GM12878 (cell line): ENCODE data around the gene N4BP2. TPM values are rescaled to one million over a fixed set of nuclear protein-coding genes. Genes with fewer than 3 reads are reported as not detected.
A peak's percentile ranks its signal among the peaks of the same experiment; 100 is the strongest.

ENCODE experiments used
- ATF7 ChIP-seq: fragments of 450-650 bp; IDR thresholded peaks from 2 replicates; pipeline ENCODE4 v1.6.1; 2016; ENCODE audit warnings: low read depth, mild to moderate bottlenecking
- CBX3 ChIP-seq: fragments of 200-600 bp; sonication (generic); IDR thresholded peaks from 2 replicates; pipeline ENCODE4 v1.6.1; 2016; ENCODE audit warnings: low read depth, borderline replicate concordance
- CREB1 ChIP-seq: IDR thresholded peaks from 2 replicates; pipeline ENCODE4 v1.6.1; 2012; ENCODE audit warnings: low read depth, mild to moderate bottlenecking, inconsistent platforms
- EED ChIP-seq: sonication (generic); IDR thresholded peaks from 2 replicates; pipeline ENCODE4 v1.6.1; 2016; ENCODE audit warnings: antibody characterized with exemption, low read depth
- EP300 ChIP-seq, 2 experiments: fragments of 150-350 bp in 1 of 2; IDR thresholded peaks; 2 replicates each; pipeline ENCODE4 v1.6.1; 2011 to 2012; ENCODE audit warnings: low read depth in 2 of 2, low read length in 2 of 2, borderline replicate concordance in 1 of 2, improper control_type of control experiment in 1 of 2, inconsistent platforms in 1 of 2; ENCODE audit not compliant: control insufficient read depth in 1 of 2
- FOXM1 ChIP-seq: IDR thresholded peaks from 2 replicates; pipeline ENCODE4 v1.6.1; 2012; ENCODE audit warnings: low read depth, mild to moderate bottlenecking, inconsistent platforms, low read length, moderate library complexity
- KAT2A ChIP-seq: conservative IDR thresholded peaks from 2 replicates; pipeline ENCODE4 v1.6.1; 2011; ENCODE audit warnings: low read depth, low read length; ENCODE audit not compliant: control insufficient read depth
- MTA2 ChIP-seq: fragments of 450-650 bp; IDR thresholded peaks from 2 replicates; pipeline ENCODE4 v1.6.1; 2016; ENCODE audit warnings: low read depth, mild to moderate bottlenecking, moderate library complexity
- MXI1 ChIP-seq: fragments of 150-350 bp; IDR thresholded peaks from 2 replicates; pipeline ENCODE4 v1.6.1; 2011; ENCODE audit warnings: low read depth, mild to moderate bottlenecking, inconsistent platforms, low read length, improper control_type of control experiment
- NBN ChIP-seq: fragments of 450-650 bp; IDR thresholded peaks from 2 replicates; pipeline ENCODE4 v1.6.1; 2016
- NFYB ChIP-seq: IDR thresholded peaks from 2 replicates; pipeline ENCODE4 v1.6.1; 2011; ENCODE audit warnings: low read depth, mild to moderate bottlenecking, low read length, improper control_type of control experiment, moderate library complexity; ENCODE audit not compliant: insufficient read depth
- PML ChIP-seq: IDR thresholded peaks from 2 replicates; pipeline ENCODE4 v1.6.1; 2012; ENCODE audit warnings: low read length, inconsistent platforms
- POU2F2 ChIP-seq: IDR thresholded peaks from 3 replicates; pipeline ENCODE4 v1.6.1; 2011; ENCODE audit warnings: low read depth, mild to moderate bottlenecking, low read length, borderline replicate concordance
- RB1 ChIP-seq: fragments of 450-650 bp; formaldehyde crosslinking; IDR thresholded peaks from 2 replicates; pipeline ENCODE4 v1.6.1; 2017; ENCODE audit warnings: mild to moderate bottlenecking, borderline replicate concordance
- RCOR1 ChIP-seq: conservative IDR thresholded peaks from 2 replicates; pipeline ENCODE4 v1.6.1; 2012; ENCODE audit warnings: low read depth, low read length, improper control_type of control experiment
- SIX5 ChIP-seq: IDR thresholded peaks from 2 replicates; pipeline ENCODE4 v1.6.1; 2011; ENCODE audit warnings: mild to moderate bottlenecking, low read depth, low read length, moderate library complexity; ENCODE audit not compliant: severe bottlenecking
- SPI1 ChIP-seq: IDR thresholded peaks from 2 replicates; pipeline ENCODE4 v1.6.1; 2011; ENCODE audit warnings: low read depth, mild to moderate bottlenecking, low read length, moderate library complexity, borderline replicate concordance; ENCODE audit not compliant: insufficient read depth
- STAT1 ChIP-seq: fragments of 450-650 bp; conservative IDR thresholded peaks from 2 replicates; pipeline ENCODE4 v1.6.1; 2014; ENCODE audit warnings: antibody characterized with exemption, mild to moderate bottlenecking
- ZNF274 ChIP-seq: IDR thresholded peaks from one replicate; pipeline ENCODE4 v1.8.0; 2011; ENCODE audit not compliant: insufficient read length, insufficient read depth
- ZNF384 ChIP-seq: IDR thresholded peaks from 2 replicates; pipeline ENCODE4 v1.6.1; 2012; ENCODE audit warnings: low read depth, mild to moderate bottlenecking, low read length, improper control_type of control experiment, borderline replicate concordance
- ZNF622 ChIP-seq: fragments of 450-650 bp; IDR thresholded peaks from 2 replicates; pipeline ENCODE4 v1.6.1; 2017; ENCODE audit warnings: mild to moderate bottlenecking, inconsistent platforms
- polyA plus RNA-seq, 11 experiments: library from polyadenylated mRNA; depleted of rRNA in 4 of 11; unstranded in 6 of 11; stranded (reverse) in 5 of 11; fragments of >200 nt; fragmentation: Nextera tagmentation in 4 of 11; fragmentation: Illumina TruSeq in 1 of 11; extraction: Ambion mirVana in 4 of 11; extraction: Trizol in 1 of 11; gene quantifications; 1 replicate in 1 of 11; 2 replicates in 10 of 11; pipeline versions ENCODE4 v1.2.1 to v1.2.3, GENCODE V29; 2011 to 2016; ENCODE audit warnings: inconsistent platforms in 2 of 11, missing spikeins in 2 of 11, low read depth in 1 of 11
- total RNA-seq, 4 experiments: library from RNA; depleted of rRNA in 3 of 4; stranded (reverse); fragments of >200 nt in 3 of 4; fragmentation: Illumina TruSeq in 1 of 4; extraction: Trizol in 1 of 4; gene quantifications; 2 replicates each; pipeline versions ENCODE4 v1.2.1 to v1.2.3, GENCODE V29; 2013 to 2021
- TF ChIP-seq, protein P1 (sequence below): fragments of 150-350 bp; IDR thresholded peaks from 2 replicates; pipeline ENCODE4 v1.6.1; 2014; ENCODE audit warnings: mild to moderate bottlenecking, low read depth, low read length
- TF ChIP-seq, protein P2 (sequence below): fragments of 450-650 bp; IDR thresholded peaks from 2 replicates; pipeline ENCODE4 v1.6.1; 2017; ENCODE audit warnings: borderline replicate concordance
- TF ChIP-seq, protein P3 (sequence below): fragments of 450-650 bp; IDR thresholded peaks from 2 replicates; pipeline ENCODE4 v1.6.1; 2017; ENCODE audit warnings: mild to moderate bottlenecking, low read depth, inconsistent platforms; ENCODE audit not compliant: poor library complexity, severe bottlenecking
- TF ChIP-seq, protein P4 (sequence below): fragments of 450-650 bp; IDR thresholded peaks from 2 replicates; pipeline ENCODE4 v1.6.1; 2016; ENCODE audit warnings: mild to moderate bottlenecking

The N4BP2 gene
- total and polyA plus RNA-seq, 10 of the 15 experiments (the other 5 are each of a cell fraction or from before 2014, with no cell fraction given): 2.3 to 18.7 (median 10.0) TPM

DNA sequence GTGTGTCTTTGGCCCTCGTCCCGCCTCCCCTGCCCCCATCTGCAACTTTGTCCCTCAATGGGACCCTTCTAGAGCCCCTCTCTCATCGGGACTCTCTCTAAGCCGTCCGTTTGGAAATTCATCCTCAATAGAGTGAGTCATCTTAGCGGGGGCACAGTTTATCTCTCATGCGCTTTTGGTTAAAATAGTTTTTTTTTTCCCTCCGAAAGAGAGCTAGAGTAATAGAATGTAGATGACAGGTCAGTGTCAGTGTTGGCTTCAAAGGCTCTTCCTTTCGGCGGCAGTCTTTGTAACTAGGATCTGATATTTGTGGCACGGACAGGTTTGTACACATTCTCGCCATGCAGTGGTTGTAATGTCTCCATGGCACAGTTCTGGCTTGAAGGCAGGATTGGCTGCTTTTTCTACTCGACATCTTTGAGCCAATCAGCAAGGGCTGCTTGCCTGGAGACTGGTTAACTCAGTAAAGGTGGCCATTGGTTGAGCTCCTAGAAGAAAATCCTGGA, 989 bp downstream of the N4BP2 start (continued):
- TF ChIP-seq MXI1: peak; percentile 52; the same call in 1 of the 2 replicates
- no peak for TF ChIP-seq EED
- no peak for TF ChIP-seq STAT1
- no peak for TF ChIP-seq EP300 (IDR thresholded peaks at IDR 0.05; ENCODE audit: borderline replicate concordance in 1 of 2, control insufficient read depth in 1 of 2, low read depth in 2 of 2, low read length in 2 of 2)
- no peak for TF ChIP-seq RB1
- TF ChIP-seq, protein P1, sequence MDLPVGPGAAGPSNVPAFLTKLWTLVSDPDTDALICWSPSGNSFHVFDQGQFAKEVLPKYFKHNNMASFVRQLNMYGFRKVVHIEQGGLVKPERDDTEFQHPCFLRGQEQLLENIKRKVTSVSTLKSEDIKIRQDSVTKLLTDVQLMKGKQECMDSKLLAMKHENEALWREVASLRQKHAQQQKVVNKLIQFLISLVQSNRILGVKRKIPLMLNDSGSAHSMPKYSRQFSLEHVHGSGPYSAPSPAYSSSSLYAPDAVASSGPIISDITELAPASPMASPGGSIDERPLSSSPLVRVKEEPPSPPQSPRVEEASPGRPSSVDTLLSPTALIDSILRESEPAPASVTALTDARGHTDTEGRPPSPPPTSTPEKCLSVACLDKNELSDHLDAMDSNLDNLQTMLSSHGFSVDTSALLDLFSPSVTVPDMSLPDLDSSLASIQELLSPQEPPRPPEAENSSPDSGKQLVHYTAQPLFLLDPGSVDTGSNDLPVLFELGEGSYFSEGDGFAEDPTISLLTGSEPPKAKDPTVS: no peak
- no peak for TF ChIP-seq ZNF384
- peak; percentile 60 for TF ChIP-seq CREB1
- peak; percentile 28; the same call in 1 of the 3 replicates for TF ChIP-seq POU2F2
- TF ChIP-seq, protein P2, sequence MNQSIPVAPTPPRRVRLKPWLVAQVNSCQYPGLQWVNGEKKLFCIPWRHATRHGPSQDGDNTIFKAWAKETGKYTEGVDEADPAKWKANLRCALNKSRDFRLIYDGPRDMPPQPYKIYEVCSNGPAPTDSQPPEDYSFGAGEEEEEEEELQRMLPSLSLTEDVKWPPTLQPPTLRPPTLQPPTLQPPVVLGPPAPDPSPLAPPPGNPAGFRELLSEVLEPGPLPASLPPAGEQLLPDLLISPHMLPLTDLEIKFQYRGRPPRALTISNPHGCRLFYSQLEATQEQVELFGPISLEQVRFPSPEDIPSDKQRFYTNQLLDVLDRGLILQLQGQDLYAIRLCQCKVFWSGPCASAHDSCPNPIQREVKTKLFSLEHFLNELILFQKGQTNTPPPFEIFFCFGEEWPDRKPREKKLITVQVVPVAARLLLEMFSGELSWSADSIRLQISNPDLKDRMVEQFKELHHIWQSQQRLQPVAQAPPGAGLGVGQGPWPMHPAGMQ: no peak
- TF ChIP-seq RCOR1: no peak
- TF ChIP-seq ZNF622: no peak
- peak; percentile 98 for TF ChIP-seq NFYB
- no peak for TF ChIP-seq SPI1
- TF ChIP-seq ZNF274: no peak
- TF ChIP-seq NBN: no peak
- TF ChIP-seq CBX3: no peak
- TF ChIP-seq, protein P3, sequence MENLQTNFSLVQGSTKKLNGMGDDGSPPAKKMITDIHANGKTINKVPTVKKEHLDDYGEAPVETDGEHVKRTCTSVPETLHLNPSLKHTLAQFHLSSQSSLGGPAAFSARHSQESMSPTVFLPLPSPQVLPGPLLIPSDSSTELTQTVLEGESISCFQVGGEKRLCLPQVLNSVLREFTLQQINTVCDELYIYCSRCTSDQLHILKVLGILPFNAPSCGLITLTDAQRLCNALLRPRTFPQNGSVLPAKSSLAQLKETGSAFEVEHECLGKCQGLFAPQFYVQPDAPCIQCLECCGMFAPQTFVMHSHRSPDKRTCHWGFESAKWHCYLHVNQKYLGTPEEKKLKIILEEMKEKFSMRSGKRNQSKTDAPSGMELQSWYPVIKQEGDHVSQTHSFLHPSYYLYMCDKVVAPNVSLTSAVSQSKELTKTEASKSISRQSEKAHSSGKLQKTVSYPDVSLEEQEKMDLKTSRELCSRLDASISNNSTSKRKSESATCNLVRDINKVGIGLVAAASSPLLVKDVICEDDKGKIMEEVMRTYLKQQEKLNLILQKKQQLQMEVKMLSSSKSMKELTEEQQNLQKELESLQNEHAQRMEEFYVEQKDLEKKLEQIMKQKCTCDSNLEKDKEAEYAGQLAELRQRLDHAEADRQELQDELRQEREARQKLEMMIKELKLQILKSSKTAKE: peak; percentile 22
- TF ChIP-seq SIX5: no peak
- peak; percentile 36; the same call in 1 of the 2 replicates for TF ChIP-seq PML
- TF ChIP-seq MTA2: no peak
- no peak for TF ChIP-seq FOXM1
- TF ChIP-seq KAT2A: no peak
- no peak; the same call in 1 of the 2 replicates for TF ChIP-seq ATF7
- TF ChIP-seq, protein P4, sequence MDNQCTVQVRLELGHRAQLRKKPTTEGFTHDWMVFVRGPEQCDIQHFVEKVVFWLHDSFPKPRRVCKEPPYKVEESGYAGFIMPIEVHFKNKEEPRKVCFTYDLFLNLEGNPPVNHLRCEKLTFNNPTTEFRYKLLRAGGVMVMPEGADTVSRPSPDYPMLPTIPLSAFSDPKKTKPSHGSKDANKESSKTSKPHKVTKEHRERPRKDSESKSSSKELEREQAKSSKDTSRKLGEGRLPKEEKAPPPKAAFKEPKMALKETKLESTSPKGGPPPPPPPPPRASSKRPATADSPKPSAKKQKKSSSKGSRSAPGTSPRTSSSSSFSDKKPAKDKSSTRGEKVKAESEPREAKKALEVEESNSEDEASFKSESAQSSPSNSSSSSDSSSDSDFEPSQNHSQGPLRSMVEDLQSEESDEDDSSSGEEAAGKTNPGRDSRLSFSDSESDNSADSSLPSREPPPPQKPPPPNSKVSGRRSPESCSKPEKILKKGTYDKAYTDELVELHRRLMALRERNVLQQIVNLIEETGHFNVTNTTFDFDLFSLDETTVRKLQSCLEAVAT: peak; percentile 34; the same call in 1 of the 2 replicates
